Endothelial cell of umbilical vein (primary cell): Measurements from ENCODE around the gene ZNF778. TPM values are rescaled to one million over a fixed set of nuclear protein-coding genes. Genes with fewer than 3 reads are reported as not detected.

Experiments
- Bru-seq: library from RNA; stranded (reverse); fragments of 400-500 nt; gene quantifications from one replicate; lab custom pipeline; 2021; lab: Mats Ljungman, UMichigan
- BruChase-seq, 2 experiments: library from RNA; stranded (reverse); fragments of 400-500 nt; gene quantifications; one replicate each; lab custom pipeline; 2021; lab: Mats Ljungman, UMichigan
- BruUV-seq: library from RNA; stranded (reverse); fragments of 400-500 nt; replicated peaks from 2 replicates; lab custom pipeline; 2021; lab: Mats Ljungman, UMichigan
- CTCF ChIA-PET: fragments of 300-600, 350-600 bp; sonication (Branson Sonifier 250); formaldehyde crosslinking; loops from one replicate; lab custom pipeline; 2021; ENCODE audit warnings: antibody characterized with exemption, inconsistent platforms; lab: Charles Lee
- POLR2A ChIA-PET: fragments of 300-600, 350-600 bp; sonication (Branson Sonifier 250); formaldehyde crosslinking; loops from one replicate; lab custom pipeline; 2021; ENCODE audit warnings: antibody characterized with exemption, inconsistent platforms; lab: Charles Lee
- DNase-seq: peaks from one replicate; pipeline ENCODE4 v3.0.0-alpha.2; 2011; ENCODE audit warnings: low read depth, low spot score
- FAIRE-seq: peaks from 2 replicates; lab custom pipeline; 2011; peaks lifted over from hg19 to GRCh38; lab: Jason Lieb, UNC
- H2AFZ ChIP-seq: 2 replicates; pipeline ENCODE4 v1.6.0; 2012; ENCODE audit warnings: low read depth, low read length, control low read depth, inconsistent platforms
- H3K27ac ChIP-seq: 2 replicates; pipeline ENCODE4 v1.5.1; 2011; ENCODE audit warnings: low read depth, mild to moderate bottlenecking, control low read depth, low read length, moderate library complexity; ENCODE audit not compliant: insufficient read depth
- H3K27me3 ChIP-seq, 2 experiments: 2 replicates each; pipeline versions ENCODE4 v1.6.0 to v1.6.1; 2011; ENCODE audit warnings: low read length in 2 of 2, mixed read lengths in 1 of 2; ENCODE audit not compliant: control insufficient read depth in 2 of 2, insufficient read depth in 2 of 2
- H3K36me3 ChIP-seq, 2 experiments: 2 replicates in 1 of 2; 3 replicates in 1 of 2; pipeline ENCODE4 v1.5.1; 2011; ENCODE audit warnings: low read length in 2 of 2, mild to moderate bottlenecking in 1 of 2, moderate library complexity in 1 of 2; ENCODE audit not compliant: control insufficient read depth in 2 of 2, insufficient read depth in 2 of 2; ENCODE audit errors: extremely low read depth in 1 of 2
- H3K4me1 ChIP-seq: 3 replicates; pipeline ENCODE4 v1.5.1; 2011; ENCODE audit warnings: mild to moderate bottlenecking, low read length; ENCODE audit not compliant: control insufficient read depth, insufficient read depth; ENCODE audit errors: extremely low read depth
- H3K4me2 ChIP-seq: 2 replicates; pipeline ENCODE4 v1.6.1; 2011; ENCODE audit warnings: low read length, control low read depth, mixed read lengths; ENCODE audit not compliant: insufficient read depth
- H3K4me3 ChIP-seq, 3 experiments: fragments of 200-600 bp in 1 of 3; sonication (generic), shearing (Covaris generic) in 1 of 3; replicated peaks in 1 of 3; 2 replicates each; pipeline ENCODE4 v1.5.1; 2011 to 2016; ENCODE audit warnings: control low read depth in 3 of 3, low read length in 3 of 3, mild to moderate bottlenecking in 2 of 3, inconsistent platforms in 1 of 3, low read depth in 1 of 3, moderate library complexity in 1 of 3; ENCODE audit not compliant: insufficient read depth in 1 of 3
- H3K79me2 ChIP-seq: 2 replicates; pipeline ENCODE4 v1.6.0; 2012; ENCODE audit warnings: low read length, inconsistent platforms; ENCODE audit not compliant: control insufficient read depth, insufficient read depth
- H3K9ac ChIP-seq: replicated peaks from 2 replicates; pipeline ENCODE3; 2011; ENCODE audit warnings: low read length, control low read depth; ENCODE audit not compliant: insufficient read depth; ENCODE audit errors: extremely low read depth
- H3K9me1 ChIP-seq: replicated peaks from 3 replicates; pipeline ENCODE4 v1.6.0; 2011; ENCODE audit warnings: mild to moderate bottlenecking, low read length; ENCODE audit not compliant: control insufficient read depth, insufficient read depth; ENCODE audit errors: extremely low read depth
- H3K9me3 ChIP-seq: replicated peaks from 2 replicates; pipeline ENCODE4 v1.5.1; 2012; ENCODE audit warnings: low read length, inconsistent platforms; ENCODE audit not compliant: control insufficient read depth, insufficient read depth
- H4K20me1 ChIP-seq: replicated peaks from 2 replicates; pipeline ENCODE3; 2011; ENCODE audit warnings: mild to moderate bottlenecking, low read length; ENCODE audit not compliant: control insufficient read depth, insufficient read depth; ENCODE audit errors: extremely low read depth
- GATA2 ChIP-seq: IDR thresholded peaks from 2 replicates; pipeline ENCODE4 v1.7.0; 2011; ENCODE audit warnings: low read depth, mild to moderate bottlenecking, moderate library complexity, mixed read lengths, low read length; ENCODE audit not compliant: insufficient read length, insufficient read depth
- JUN ChIP-seq: IDR thresholded peaks from 2 replicates; pipeline ENCODE4 v1.6.1; 2011; ENCODE audit warnings: borderline replicate concordance, low read depth; ENCODE audit not compliant: insufficient read length, insufficient read depth
- POLR2A ChIP-seq: IDR thresholded peaks from 2 replicates; pipeline ENCODE4 v1.6.1; 2012; ENCODE audit warnings: low read depth, mild to moderate bottlenecking, control low read depth, low read length
- POLR2AphosphoS5 ChIP-seq: IDR thresholded peaks from 2 replicates; pipeline ENCODE4 v1.6.1; 2012; ENCODE audit warnings: low read depth, mild to moderate bottlenecking, control low read depth, low read length, moderate library complexity; ENCODE audit not compliant: insufficient read depth
- dilution Hi-C: fragments of 300-500 bp; cut with MboI; formaldehyde crosslinking; loops from one replicate; pipeline ENCODE4 v1.15.0; 2019; ENCODE audit warnings: low sequenced_read_pairs; ENCODE audit not compliant: extremely low pct_ligation_motif_present
- intact Hi-C: fragments of 100-400 bp; cut with micrococcal nuclease; formaldehyde crosslinking; loops from one replicate; pipeline ENCODE4 v1.10.0; 2022
- long read RNA-seq: library from polyadenylated mRNA; stranded (forward); transcript quantifications from one replicate; pipeline ENCODE4 v2.0.0, GENCODE V29; 2021
- polyA minus RNA-seq, 3 experiments: library from RNA; depleted of rRNA, polyadenylated mRNA; stranded (reverse); fragments of >200 nt; gene quantifications; 1 replicate in 1 of 3; 2 replicates in 2 of 3; pipeline ENCODE4 v1.2.3, GENCODE V29; 2011
- polyA plus RNA-seq, 4 experiments: library from polyadenylated mRNA; depleted of rRNA in 3 of 4; stranded (reverse) in 3 of 4; unstranded in 1 of 4; fragments of >200 nt; gene quantifications; 2 replicates each; pipeline versions ENCODE4 v1.2.1 to v1.2.3, GENCODE V29; 2011 to 2012; ENCODE audit warnings: missing spikeins in 1 of 4
- total RNA-seq: library from RNA; stranded (reverse); gene quantifications from 2 replicates; pipeline ENCODE4 v1.2.3, GENCODE V29; 2021
- TF ChIP-seq, protein P1 (sequence below), 2 donors: IDR thresholded peaks; 1 replicate in 1 of 2; 2 replicates in 1 of 2; pipeline ENCODE4 v1.5.1; 2011; ENCODE audit warnings: low read length in 2 of 2, mild to moderate bottlenecking in 2 of 2, moderate library complexity in 2 of 2, control low read depth in 1 of 2, inconsistent platforms in 1 of 2, low read depth in 1 of 2; ENCODE audit not compliant: insufficient read depth in 1 of 2; ENCODE audit errors: extremely low read depth in 1 of 2
- TF ChIP-seq, protein P2 (sequence below): IDR thresholded peaks from 2 replicates; pipeline ENCODE4 v1.6.1; 2011; ENCODE audit not compliant: insufficient read depth, insufficient read length

Gene ZNF778
- total RNA-seq (7.1 and 10.9 TPM in 2 replicates), polyA plus RNA-seq (3.8 and 4.8 TPM in 2 replicates), polyA minus RNA-seq (9.7 and 19.6 TPM in 2 replicates), Bru-seq, nascent RNA (percentile 55 among the genes with signal in this experiment), BruChase-seq, experiment 1, labeled RNA remaining after a 6-hour chase (percentile 63 among the genes with signal in this experiment), BruChase-seq, experiment 2, labeled RNA remaining after a 2-hour chase (percentile 67 among the genes with signal in this experiment)
- 3.6 and 3.7 TPM in 2 replicates for polyA plus RNA-seq (2011; cell fraction: cytosol; rRNA removed)
- 10.3 and 15.6 TPM in 2 replicates for polyA plus RNA-seq (2011; cell fraction: nucleus; rRNA removed)
- polyA plus RNA-seq (2012), result 5.0 and 9.2 TPM in 2 replicates
- 16.4 TPM for polyA minus RNA-seq (2011; cell fraction: cytosol; rRNA and poly(A)+ RNA removed)
- polyA minus RNA-seq (2011; cell fraction: nucleus; rRNA and poly(A)+ RNA removed), result 4.4 and 8.0 TPM in 2 replicates
- long read RNA-seq, partial matches to known transcripts, result 0 of 6 reads
- long read RNA-seq, other reads (novel, unspliced or antisense), result 5 of 6 reads

DNA sequence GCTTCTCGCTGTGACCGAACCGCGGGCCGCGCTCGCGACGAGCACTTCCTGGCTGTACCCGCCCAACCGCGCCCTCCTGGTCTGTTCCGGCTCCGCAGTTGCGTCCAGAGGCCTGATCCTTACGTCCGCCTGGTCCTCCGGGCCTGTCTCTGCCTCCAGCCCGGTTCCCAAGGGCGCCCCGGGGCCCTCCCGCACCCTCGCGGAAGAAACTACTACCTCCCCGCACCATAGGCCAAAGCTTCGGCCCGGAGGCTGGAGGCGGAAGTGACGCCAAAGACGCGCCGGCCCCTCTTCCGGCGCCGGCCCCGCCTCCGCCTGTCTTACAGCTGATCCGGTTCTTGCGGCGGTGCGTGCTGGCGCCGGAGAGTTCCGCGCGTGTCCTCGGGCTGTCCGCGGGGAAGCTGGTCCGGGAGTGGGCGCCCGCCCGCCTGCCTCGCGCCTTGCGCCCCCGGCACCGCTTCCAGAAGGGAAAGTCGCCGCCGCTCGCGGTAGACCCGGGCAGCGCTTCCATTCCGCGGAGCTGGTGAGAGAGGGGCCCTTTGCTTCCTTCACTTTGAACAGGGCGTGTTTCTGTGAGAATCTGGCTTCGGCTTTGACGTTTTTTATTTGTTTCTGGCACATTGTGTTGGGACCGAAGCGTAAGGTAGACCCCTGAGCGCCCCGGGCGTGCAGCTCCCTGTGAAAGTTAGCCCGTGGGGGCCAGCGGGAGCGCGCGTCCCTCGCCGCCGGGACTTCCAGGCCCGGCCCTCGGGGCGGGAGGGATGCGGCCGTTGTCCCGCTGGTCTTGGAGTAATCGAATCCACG is at the start of gene ZNF778:
TSS of gene ZNF778 (plus strand) at position 316 of the 804 bp plus-strand sequence. CDS start 3,425 bp downstream, outside the sequence.
- peak; percentile 78 for TF ChIP-seq POLR2AphosphoS5
- TF ChIP-seq, protein P1, sequence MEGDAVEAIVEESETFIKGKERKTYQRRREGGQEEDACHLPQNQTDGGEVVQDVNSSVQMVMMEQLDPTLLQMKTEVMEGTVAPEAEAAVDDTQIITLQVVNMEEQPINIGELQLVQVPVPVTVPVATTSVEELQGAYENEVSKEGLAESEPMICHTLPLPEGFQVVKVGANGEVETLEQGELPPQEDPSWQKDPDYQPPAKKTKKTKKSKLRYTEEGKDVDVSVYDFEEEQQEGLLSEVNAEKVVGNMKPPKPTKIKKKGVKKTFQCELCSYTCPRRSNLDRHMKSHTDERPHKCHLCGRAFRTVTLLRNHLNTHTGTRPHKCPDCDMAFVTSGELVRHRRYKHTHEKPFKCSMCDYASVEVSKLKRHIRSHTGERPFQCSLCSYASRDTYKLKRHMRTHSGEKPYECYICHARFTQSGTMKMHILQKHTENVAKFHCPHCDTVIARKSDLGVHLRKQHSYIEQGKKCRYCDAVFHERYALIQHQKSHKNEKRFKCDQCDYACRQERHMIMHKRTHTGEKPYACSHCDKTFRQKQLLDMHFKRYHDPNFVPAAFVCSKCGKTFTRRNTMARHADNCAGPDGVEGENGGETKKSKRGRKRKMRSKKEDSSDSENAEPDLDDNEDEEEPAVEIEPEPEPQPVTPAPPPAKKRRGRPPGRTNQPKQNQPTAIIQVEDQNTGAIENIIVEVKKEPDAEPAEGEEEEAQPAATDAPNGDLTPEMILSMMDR (IDR thresholded peaks at IDR 0.05; ENCODE audit: extremely low read depth in 1 of 2, insufficient read depth in 1 of 2, low read depth in 1 of 2, low read length in 2 of 2), result no peak
- TF ChIP-seq POLR2A, result peak; percentile 94
- TF ChIP-seq, protein P2, sequence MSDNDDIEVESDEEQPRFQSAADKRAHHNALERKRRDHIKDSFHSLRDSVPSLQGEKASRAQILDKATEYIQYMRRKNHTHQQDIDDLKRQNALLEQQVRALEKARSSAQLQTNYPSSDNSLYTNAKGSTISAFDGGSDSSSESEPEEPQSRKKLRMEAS, result peak; percentile 48
- TF ChIP-seq GATA2, result no peak
- TF ChIP-seq JUN, result no peak
- POLR2A ChIA-PET, result no interaction called here
- FAIRE-seq (peak; percentile 66), DNase-seq (peak; percentile 88)
- Histone ChIP-seq H3K9me3 (no peaks in the 10 kb centered on the region), H3K9me1 (no peaks in the 10 kb centered on the region), H3K4me1 (peaks cover 10% of the 10 kb centered on the region), H4K20me1 (no peaks in the 10 kb centered on the region), H3K4me3 (peak within 1 kb of the TSS; percentile 66 to 90 (median 85)), H3K79me2 (peaks cover 9% of the 10 kb centered on the region), H3K4me2 (peak within 1 kb of the TSS; percentile 91), H3K27me3 (no peaks in the 10 kb centered on the region), H3K9ac (peak within 1 kb of the TSS; percentile 66), H3K27ac (peak within 1 kb of the TSS; percentile 57), H2AFZ (peak within 1 kb of the TSS; percentile 68), H3K36me3 (peaks cover 0 to 15% of the 10 kb centered on the region in 2 experiments)
- TSS peak; percentile 73 for BruUV-seq
- intact Hi-C loops, result loop anchor here (1.0 to 5.0 kb wide), 4 partner anchors 125 to 473 kb away; partner anchors contain the start of gene ACSF3
- CTCF ChIA-PET, result interaction anchor here (0.7 to 2.6 kb wide), 10 partner anchors 23 to 647 kb away, joined by 3 to 13 read pairs (median 4); partner anchors contain the start of genes TRAPPC2L and ZC3H18
- dilution Hi-C loops, result no loop called here
